GM12891 (cell line): Measurements from ENCODE around the gene KIF13A.
"Not testable (repeated sequence)": the region's sequence is repeated elsewhere in the genome, so short reads cannot be mapped to it uniquely, and the experiment has no call there.

ENCODE experiments used
- DNase-seq: peaks from one replicate; pipeline ENCODE4 v3.0.0; 2011; ENCODE audit warnings: low spot score; ENCODE audit not compliant: insufficient read length
- FAIRE-seq: peaks from 2 replicates; lab custom pipeline; 2011; peaks lifted over from hg19 to GRCh38; lab: Jason Lieb, UNC
- PAX5 ChIP-seq: IDR thresholded peaks from 2 replicates; pipeline ENCODE4 v1.6.1; 2011; ENCODE audit warnings: low read length, moderate library complexity, mild to moderate bottlenecking; ENCODE audit not compliant: insufficient read depth, severe bottlenecking
- POLR2A ChIP-seq: IDR thresholded peaks from 2 replicates; pipeline ENCODE4 v1.6.1; 2011; ENCODE audit warnings: low read depth, low read length, control low read depth
- POLR2AphosphoS5 ChIP-seq: IDR thresholded peaks from 2 replicates; pipeline ENCODE4 v1.6.1; 2011; ENCODE audit warnings: low read depth, low read length, control low read depth
- POU2F2 ChIP-seq: IDR thresholded peaks from 2 replicates; pipeline ENCODE4 v1.6.1; 2011; ENCODE audit warnings: low read depth, mild to moderate bottlenecking, control low read depth, low read length, moderate library complexity
- SPI1 ChIP-seq: IDR thresholded peaks from 2 replicates; pipeline ENCODE4 v1.6.1; 2011; ENCODE audit warnings: low read depth, low read length, control low read depth
- TAF1 ChIP-seq: IDR thresholded peaks from 2 replicates; pipeline ENCODE4 v1.6.1; 2011; ENCODE audit warnings: low read depth, low read length, control low read depth

Gene KIF13A

DNA sequence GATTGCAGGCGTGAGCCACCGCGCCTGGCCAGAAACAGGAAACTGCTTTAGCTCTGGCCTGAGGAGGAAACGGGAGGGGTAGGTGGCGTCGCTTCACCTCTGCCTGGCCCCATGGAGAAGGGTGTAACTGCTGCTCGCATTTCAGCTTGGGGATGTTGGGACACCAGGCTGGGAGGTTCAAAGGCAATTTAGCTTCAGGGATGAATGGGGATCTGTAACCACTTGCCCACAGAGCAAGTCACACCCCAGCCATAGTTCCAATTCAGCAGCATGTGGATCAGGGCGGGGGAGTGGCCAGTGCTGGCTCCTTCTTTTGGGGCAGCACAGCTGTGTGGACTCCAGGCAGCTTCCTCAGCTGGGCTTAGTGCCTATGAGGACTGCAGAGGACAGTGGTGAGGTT, 245.9 kb downstream of the KIF13A start:
- TF ChIP-seq POLR2A (no peak), POLR2AphosphoS5 (no peak), SPI1 (no peak), TAF1 (no peak), PAX5 (no peak), POU2F2 (no peak)
- DNase-seq (no peak), FAIRE-seq (no peak)

DNA sequence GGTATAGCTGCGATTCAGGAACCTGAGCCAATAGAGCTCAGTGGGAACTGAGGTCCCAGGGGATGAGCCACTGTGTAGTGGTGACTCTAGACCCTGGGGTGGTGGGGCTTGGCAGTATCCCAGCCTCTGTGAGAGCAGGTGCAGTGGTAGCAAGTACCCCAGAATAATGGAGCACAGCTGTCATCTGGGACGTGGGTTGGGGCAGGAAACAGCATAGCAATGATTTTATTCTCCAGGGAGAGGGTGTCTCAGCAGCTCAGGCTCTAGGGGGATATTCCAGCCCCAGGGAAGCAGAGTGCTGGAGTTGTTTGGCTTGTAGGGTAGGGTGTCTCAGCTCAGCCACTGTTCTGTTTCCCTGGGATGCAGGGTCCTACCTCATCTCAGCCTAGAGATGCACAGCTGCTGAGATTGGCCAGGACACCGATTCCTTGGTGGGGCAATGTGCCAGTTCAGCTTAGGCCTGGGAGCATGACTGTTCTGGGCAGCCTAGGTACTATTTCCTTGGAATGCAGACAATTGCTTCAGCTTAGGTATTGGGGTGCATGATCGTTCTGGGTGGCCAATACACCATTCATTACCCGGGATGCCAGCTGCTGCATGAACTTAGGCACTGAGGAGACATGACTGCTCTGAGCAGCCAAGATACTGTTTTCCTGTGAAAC, 246.7 kb downstream of the KIF13A start:
- DNase-seq = no peak
- no peak for TF ChIP-seq POLR2AphosphoS5
- TF ChIP-seq PAX5 = no peak
- FAIRE-seq = no peak

DNA sequence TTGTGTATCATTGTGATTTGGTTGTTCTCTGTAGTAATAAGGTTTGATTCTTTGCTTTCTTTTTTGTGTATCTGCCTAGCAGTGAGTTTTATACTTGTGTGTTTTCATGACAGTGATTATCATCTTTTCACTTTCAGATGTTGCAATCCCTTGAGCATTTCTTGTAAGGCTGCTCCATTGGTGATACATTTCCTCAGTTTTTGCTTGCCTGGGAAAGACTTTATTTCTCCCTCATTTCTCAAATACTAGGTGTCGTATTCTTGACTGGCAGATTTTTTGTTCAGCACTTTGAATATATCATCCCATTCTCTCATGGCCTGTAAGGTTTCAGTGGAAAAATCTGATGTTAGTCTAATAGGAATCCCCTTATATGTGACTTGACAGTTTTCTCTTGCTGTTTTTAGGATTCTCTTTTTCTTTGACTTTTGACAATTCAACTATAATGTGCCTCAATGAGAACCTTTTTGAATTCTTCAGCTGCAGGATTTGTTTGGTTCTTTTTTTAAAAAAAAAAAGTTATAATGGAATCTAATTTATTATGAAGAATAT, 249.7 kb downstream of the KIF13A start:
- FAIRE-seq (no peak), DNase-seq (no peak)
- TF ChIP-seq SPI1 (no peak), POLR2A (no peak), POU2F2 (no peak), POLR2AphosphoS5 (no peak), TAF1 (no peak), PAX5 (no peak)

- FAIRE-seq, DNase-seq: not testable (repeated sequence)
Observed at GRCh38 chr6:17735311-17735710, 252.1 kb downstream of the KIF13A start.

DNA sequence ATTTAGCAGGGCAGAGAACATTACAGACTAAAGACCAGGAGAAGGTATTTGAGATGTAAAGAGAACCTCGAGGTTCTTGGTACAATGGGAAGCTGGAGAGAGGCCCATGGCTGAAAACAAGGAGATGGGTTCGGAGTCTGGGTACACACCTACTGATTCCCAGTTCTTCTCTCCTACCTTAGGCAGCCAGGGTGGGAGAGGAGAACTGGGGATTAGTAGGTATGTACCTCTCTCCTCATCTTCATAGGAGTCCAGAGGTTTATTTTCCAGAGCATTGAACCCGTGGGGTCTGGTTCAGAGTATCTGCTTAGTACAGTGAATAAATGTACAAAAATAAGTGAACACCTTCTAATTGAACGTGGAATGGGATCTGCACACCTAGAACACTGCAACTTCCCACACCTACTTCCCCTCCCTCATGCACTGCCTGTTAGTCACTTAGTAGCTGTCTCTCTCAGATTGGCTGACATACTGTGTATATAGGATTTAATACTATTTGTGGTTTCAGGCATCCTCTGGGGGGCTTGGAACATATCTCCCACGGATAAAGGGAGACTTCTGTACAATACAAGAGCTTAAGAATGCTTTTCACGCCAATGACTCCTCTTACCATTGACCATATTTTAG, 257.2 kb downstream of the KIF13A start:
- TF ChIP-seq PAX5 (no peak), POLR2A (no peak), SPI1 (no peak), TAF1 (no peak), POU2F2 (no peak), POLR2AphosphoS5 (no peak)
- DNase-seq (no peak), FAIRE-seq (no peak)

DNA sequence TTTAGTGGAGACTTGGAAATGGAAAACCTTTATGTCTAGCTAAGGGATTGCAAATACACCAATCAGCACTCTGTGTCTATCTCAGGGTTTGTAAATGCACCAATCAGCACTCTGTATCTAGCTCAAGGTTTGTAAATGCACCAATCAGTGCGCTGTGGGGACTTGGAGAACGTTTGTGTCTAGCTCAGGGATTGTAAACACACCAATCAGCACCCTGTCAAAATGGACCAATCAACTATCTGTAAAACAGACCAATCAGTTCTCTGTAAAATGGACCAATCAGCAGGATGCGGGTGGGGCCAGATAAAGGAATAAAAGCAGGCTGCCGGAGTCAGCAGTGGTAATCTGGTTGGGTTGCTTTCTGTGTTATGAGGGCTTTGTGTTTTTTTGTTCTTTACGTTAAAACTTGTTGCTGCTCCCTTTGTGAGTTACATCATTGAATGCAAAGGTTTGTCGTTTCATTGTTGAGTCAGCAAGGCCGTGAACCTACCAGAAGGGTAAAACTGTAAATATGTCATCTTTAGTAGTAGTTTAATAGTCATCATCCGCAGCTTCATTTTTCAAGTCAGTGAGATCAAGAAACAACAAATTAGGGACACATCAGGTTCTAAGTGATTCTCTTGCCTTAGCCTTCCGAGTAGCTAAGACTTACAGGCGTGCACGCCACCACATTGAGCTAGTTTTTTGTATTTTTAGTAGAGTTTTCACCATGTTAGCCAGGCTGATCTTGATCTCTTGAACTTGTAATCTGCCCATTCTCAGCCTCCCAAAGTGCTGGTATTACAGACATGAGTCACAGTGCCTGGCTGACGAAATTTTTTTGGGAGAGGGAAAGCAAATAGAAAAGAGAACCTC, 258.0 kb downstream of the KIF13A start:
- TF ChIP-seq TAF1 (no peak), POU2F2 (no peak), PAX5 (no peak), SPI1 (no peak), POLR2A (no peak), POLR2AphosphoS5 (no peak)
- no peak for FAIRE-seq
- no peak for DNase-seq

- no peak for FAIRE-seq
- TF ChIP-seq PAX5 = no peak
- DNase-seq = no peak
Observed at GRCh38 chr6:17728551-17729222, 258.7 kb downstream of the KIF13A start.

GRCh38 chr6:17725083-17725482, 262.4 kb downstream of the KIF13A start:
- no peak for DNase-seq
- FAIRE-seq = no peak

DNA sequence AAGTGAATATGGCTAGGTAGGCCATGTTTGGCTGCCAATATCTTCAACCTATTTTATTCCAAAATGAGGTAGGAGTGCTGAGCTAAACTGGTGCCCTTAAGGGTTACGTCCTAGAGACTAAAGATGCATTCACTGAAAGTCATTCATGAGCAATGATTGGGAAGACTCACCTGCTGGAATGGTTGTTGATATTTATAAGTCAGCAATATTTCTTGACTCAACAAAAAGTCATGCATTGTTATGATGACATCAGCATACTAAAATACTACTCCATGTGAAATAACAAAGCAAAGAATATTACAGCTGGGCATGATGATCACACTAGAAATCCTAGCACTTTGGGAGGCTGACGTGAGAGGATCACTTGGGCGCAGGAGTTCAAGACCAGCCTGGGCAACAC, 263.1 kb downstream of the KIF13A start:
- TF ChIP-seq POLR2AphosphoS5 (no peak), POU2F2 (no peak), SPI1 (no peak), PAX5 (no peak), TAF1 (no peak), POLR2A (no peak)
- DNase-seq (no peak), FAIRE-seq (no peak)

More at GRCh38 chr6:17725083-17725482, 262.4 kb downstream of the KIF13A start:
- TF ChIP-seq POU2F2 (no peak), PAX5 (no peak), POLR2AphosphoS5 (no peak), TAF1 (no peak), SPI1 (no peak), POLR2A (no peak)

DNA sequence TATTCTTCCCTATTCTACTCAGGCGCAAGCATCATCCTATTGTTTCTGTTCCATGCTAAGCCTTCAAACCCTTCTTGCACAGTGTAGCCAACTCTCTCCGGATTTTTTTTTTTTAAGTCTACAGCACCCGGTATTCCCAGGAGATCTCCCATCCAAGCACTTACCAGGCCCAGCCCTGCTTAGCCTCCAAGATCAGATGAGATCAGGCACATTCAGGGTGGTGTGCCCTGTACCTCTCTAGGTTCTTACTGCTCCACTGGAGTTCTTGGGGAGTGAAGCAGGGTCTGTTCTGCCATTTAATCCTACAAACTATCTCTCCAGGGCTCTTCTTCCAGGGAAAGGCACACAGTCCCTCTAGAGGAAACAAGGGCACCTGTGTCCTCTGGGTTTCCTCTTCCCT, 265.8 kb downstream of the KIF13A start:
- DNase-seq (no peak), FAIRE-seq (no peak)
- TF ChIP-seq TAF1 = no peak
- TF ChIP-seq PAX5 = no peak
- no peak for TF ChIP-seq POLR2AphosphoS5
- TF ChIP-seq POLR2A = no peak
- TF ChIP-seq POU2F2 = no peak
- TF ChIP-seq SPI1 = no peak
